GM04504 (cell line): ENCODE results near the gene FNDC3B.

Experiments
- DNase-seq: peaks from one replicate; pipeline ENCODE4 v3.0.0-alpha.2; 2012; ENCODE audit warnings: low read depth

The FNDC3B gene

GRCh38 chr3:172136330-172136729 lies 97.0 kb downstream of the FNDC3B start:
- DNase-seq = no peak

- no peak for DNase-seq
These were observed 98.2 kb downstream of the FNDC3B start for GRCh38 chr3:172137287-172138192.

- DNase-seq = no peak
These were observed 98.8 kb downstream of the FNDC3B start for GRCh38 chr3:172138193-172138537.

GRCh38 chr3:172138792-172139507 lies 99.6 kb downstream of the FNDC3B start:
- no peak for DNase-seq

GRCh38 chr3:172139528-172140276 lies 100.3 kb downstream of the FNDC3B start:
- no peak for DNase-seq

- DNase-seq = peak; percentile 87
These were observed 101.4 kb downstream of the FNDC3B start for GRCh38 chr3:172140499-172141391.

GRCh38 chr3:172142051-172142863 lies 102.9 kb downstream of the FNDC3B start:
- no peak for DNase-seq

GRCh38 chr3:172142864-172143451 lies 103.6 kb downstream of the FNDC3B start:
- DNase-seq = no peak

GRCh38 chr3:172143739-172144497 lies 104.5 kb downstream of the FNDC3B start:
- DNase-seq = no peak

GRCh38 chr3:172144601-172145000 lies 105.2 kb downstream of the FNDC3B start:
- no peak for DNase-seq

GRCh38 chr3:172145031-172145686 lies 105.8 kb downstream of the FNDC3B start:
- no peak for DNase-seq

GRCh38 chr3:172146349-172146748 lies 107.0 kb downstream of the FNDC3B start:
- DNase-seq = no peak

- DNase-seq = no peak
These were observed 107.9 kb downstream of the FNDC3B start for GRCh38 chr3:172147113-172147818.

GRCh38 chr3:172148241-172148640 lies 108.9 kb downstream of the FNDC3B start:
- DNase-seq = no peak

- no peak for DNase-seq
These were observed 109.6 kb downstream of the FNDC3B start for GRCh38 chr3:172148702-172149565.

- no peak for DNase-seq
These were observed 110.9 kb downstream of the FNDC3B start for GRCh38 chr3:172150268-172150667.

- DNase-seq = no peak
These were observed 111.7 kb downstream of the FNDC3B start for GRCh38 chr3:172150913-172151650.
